ENCODE measurements around the gene UNCX. TPM values are rescaled to one million over a fixed set of nuclear protein-coding genes. Genes with fewer than 3 reads are reported as not detected.

The UNCX gene
- polyA plus RNA-seq, 1 experiment: not detected

DNA sequence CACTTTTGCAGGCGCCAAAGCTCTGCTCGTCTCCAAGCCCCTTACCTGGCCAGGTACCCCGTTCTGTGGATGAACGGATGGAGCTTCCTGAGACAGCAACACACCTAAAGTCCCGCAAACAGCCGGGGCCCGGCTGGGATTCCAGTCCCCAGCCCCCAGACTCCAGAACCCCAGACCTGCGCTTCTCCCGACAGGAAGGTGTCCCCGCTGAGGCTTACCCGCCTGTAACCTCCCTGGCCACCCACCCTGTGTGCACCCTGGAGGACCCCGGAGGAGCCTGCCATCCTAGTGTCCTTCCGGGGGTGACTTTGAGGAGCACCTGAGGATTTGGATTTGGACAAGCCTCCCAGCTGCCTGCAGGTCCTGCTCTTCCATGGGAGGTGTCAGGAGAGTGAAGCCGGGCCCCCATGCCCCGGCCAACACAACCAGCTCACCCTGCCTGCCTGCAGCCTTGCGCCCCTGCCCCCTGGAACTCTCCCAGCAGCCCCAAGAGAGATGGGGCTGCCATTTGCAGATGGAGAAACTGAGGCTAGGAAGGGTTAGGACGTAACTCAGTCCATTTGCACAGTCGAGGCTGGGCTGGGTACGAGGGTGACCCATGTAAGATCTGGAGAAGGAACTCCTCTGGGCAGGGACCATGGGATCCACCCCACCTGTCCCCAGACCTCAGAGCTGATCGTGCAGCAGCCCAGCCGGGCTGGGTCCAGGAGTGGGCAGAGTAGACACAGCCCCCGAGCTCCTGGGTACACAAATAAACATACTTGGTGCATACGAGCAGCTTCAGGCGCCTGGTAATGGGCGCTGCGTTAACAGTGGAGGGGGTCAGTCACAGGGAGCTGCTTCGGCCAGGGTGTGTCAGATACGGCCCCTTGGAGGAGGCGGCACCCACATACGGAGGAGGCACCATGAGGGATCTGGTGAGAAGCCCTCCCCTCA lies 31.9 kb downstream of the UNCX start:
- CTCF ChIA-PET: interaction anchor here (1.0 kb wide), 1 partner anchor 13 kb away, joined by 3 read pairs; no protein-coding TSS in a partner anchor

DNA sequence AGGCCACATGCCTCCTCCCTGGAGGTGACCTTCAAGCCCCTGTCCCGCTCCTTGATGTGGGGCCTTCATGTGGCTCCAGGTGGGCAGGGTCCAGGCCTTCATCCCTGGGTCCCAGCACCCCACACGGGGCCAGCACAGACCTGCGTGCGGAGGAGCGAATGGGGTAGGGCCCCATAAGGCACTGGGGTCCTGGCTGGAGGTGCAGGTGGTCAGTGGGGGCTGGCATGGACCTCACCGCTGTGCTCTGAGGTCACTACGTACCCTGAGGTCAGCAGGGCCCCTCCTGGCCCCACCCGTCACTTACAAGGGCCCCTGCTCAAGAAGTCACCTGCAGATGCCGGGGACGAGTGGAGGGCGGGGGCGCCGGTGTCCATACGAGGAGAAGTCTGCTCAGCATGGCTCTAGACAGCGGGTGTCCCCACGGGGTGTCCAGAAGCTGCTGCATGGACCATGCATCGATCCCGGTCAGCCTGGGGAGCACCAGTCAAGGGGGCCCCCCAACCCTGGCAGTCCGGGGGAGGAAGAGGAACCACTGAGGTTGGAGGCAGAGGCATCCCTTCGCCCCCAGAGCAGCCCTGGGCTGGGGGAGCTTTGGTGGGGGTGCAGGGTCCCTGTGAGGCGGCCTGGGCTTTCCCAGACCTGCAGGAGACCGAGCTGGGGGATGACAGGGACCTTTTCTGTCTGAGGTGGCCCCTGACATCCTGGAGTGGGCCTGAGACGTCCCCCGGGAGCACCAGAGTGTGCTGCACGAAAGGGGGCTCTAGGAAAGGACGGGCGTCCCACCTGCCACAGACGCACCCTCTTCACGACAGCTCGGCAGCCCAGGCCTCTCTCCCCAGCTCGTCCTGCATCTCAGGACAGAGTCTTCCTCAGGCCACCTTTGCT lies 34.6 kb downstream of the UNCX start:
- TF ChIP-seq, protein P1, sequence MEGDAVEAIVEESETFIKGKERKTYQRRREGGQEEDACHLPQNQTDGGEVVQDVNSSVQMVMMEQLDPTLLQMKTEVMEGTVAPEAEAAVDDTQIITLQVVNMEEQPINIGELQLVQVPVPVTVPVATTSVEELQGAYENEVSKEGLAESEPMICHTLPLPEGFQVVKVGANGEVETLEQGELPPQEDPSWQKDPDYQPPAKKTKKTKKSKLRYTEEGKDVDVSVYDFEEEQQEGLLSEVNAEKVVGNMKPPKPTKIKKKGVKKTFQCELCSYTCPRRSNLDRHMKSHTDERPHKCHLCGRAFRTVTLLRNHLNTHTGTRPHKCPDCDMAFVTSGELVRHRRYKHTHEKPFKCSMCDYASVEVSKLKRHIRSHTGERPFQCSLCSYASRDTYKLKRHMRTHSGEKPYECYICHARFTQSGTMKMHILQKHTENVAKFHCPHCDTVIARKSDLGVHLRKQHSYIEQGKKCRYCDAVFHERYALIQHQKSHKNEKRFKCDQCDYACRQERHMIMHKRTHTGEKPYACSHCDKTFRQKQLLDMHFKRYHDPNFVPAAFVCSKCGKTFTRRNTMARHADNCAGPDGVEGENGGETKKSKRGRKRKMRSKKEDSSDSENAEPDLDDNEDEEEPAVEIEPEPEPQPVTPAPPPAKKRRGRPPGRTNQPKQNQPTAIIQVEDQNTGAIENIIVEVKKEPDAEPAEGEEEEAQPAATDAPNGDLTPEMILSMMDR (IDR thresholded peaks at IDR 0.05; ENCODE audit: insufficient read depth, low read depth, low read length): no peak
- ChIA-PET CTCF (interaction anchor here (0.6 kb wide), 1 partner anchor 618 kb away, joined by 3 read pairs; no protein-coding TSS in a partner anchor), POLR2A (no interaction called here)
- no peak for DNase-seq (ENCODE audit: low read depth)
- Histone ChIP-seq H3K36me3 (ENCODE audit: control insufficient read depth, insufficient read depth, low read length) (no peaks in the 10 kb centered on the region), H3K4me3 (ENCODE audit: low read depth, low read length) (no peak overlapping the region), H3K27me3 (ENCODE audit: control insufficient read depth, insufficient read depth, low read length) (peaks cover 8% of the 10 kb centered on the region)

More for the DNA sequence above, 31.9 kb downstream of the UNCX start:
- DNase-seq (ENCODE audit: low read depth): no peak
- no peaks in the 10 kb centered on the region for H3K36me3 ChIP-seq (ENCODE audit: control insufficient read depth, insufficient read depth, low read length)
- no peak overlapping the region for H3K4me3 ChIP-seq (ENCODE audit: low read depth, low read length)
- peaks cover 9% of the 10 kb centered on the region for H3K27me3 ChIP-seq (ENCODE audit: control insufficient read depth, insufficient read depth, low read length)
- POLR2A ChIA-PET: no interaction called here
- TF ChIP-seq, protein P1 (IDR thresholded peaks at IDR 0.05; ENCODE audit: insufficient read depth, low read depth, low read length): no peak

DNA sequence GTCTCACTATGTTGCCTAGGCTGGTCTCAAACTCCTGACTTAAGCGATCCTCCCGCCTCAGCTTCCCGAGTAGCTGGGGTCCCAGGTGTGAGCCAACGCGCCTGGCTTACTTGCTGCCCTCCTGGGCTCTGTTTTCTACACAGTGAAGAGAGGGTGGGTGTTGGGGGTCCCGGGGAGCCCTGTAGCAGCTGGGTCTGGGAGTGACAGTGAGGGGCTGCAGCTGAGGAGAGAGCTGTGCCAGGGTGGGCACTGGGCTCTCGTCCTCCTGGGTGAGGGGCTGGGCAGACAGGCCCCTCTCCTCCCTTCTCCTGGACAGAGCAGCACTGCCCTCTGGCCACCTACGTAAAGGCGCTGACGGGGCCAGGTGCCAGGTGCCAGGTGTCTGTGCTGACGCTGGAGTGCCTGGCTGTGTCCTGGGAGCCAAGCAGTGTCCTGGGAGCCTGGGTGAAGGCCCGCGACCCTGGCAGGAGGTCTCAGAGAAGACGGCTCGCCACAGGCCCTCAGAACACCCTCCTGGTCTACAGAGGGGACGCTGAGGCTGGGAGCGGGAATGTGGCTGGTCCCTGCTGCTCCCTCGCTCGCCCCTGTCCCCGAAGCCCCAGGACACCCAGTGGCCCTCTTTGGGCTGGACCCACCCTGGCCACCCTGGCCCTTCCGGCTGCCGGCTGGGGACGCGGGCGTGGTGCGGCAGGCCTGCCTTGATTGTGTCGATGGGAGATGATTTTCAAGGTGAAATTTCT lies 35.6 kb downstream of the UNCX start:
- H3K36me3 ChIP-seq (ENCODE audit: control insufficient read depth, insufficient read depth, low read length): no peaks in the 10 kb centered on the region
- H3K4me3 ChIP-seq (ENCODE audit: low read depth, low read length): no peak overlapping the region
- DNase-seq (ENCODE audit: low read depth): no peak
- TF ChIP-seq, protein P1 (IDR thresholded peaks at IDR 0.05; ENCODE audit: insufficient read depth, low read depth, low read length): no peak
- peaks cover 6% of the 10 kb centered on the region for H3K27me3 ChIP-seq (ENCODE audit: control insufficient read depth, insufficient read depth, low read length)
- ChIA-PET CTCF (interaction anchor here (0.6 kb wide), 1 partner anchor 617 kb away, joined by 3 read pairs; no protein-coding TSS in a partner anchor), POLR2A (no interaction called here)

DNA sequence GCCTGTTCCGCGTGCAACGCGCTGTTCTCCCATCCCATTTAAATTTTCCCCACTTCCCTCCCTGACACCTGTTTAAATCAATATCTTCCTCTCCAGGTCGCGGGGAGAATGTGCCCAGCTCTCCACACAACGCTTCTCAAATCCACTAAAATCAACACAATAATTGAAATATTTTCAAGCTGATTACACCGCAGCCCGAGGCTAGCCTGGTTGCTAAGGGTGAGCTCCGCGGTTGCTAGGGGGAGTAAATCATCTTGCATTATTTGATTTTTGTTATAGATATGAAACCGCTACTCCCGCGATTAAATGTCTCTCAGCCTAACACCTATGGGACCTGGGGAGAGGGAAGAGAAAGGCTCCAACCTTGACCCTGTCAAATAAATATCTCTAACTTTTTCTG lies 36.2 kb downstream of the UNCX start:
- no peak for DNase-seq (ENCODE audit: low read depth)
- peaks cover 5% of the 10 kb centered on the region for H3K27me3 ChIP-seq (ENCODE audit: control insufficient read depth, insufficient read depth, low read length)
- ChIA-PET CTCF (no interaction called here), POLR2A (no interaction called here)
- TF ChIP-seq, protein P1 (IDR thresholded peaks at IDR 0.05; ENCODE audit: insufficient read depth, low read depth, low read length): no peak
- no peak overlapping the region for H3K4me3 ChIP-seq (ENCODE audit: low read depth, low read length)
- no peaks in the 10 kb centered on the region for H3K36me3 ChIP-seq (ENCODE audit: control insufficient read depth, insufficient read depth, low read length)

All from BJ (cell line).